Natural killer cell treated with Interleukin-12 subunit alpha and Interleukin-12 subunit beta and Interleukin-15 and Interleukin-18, amount 100 ng/mL, for 72 hours (primary cell): ENCODE data around the gene CERK. TPM values are rescaled to one million over a fixed set of nuclear protein-coding genes. Genes with fewer than 3 reads are reported as not detected.

Experiments
- ATAC-seq, 2 donors: fragments of 150-1000 bp; cut with Tn5 transposase in 1 of 2; sonication (Bioruptor Pico), chemical (Tn5 transposase) in 1 of 2; 2 replicates each; pipeline ENCODE4 v1.10.0; 2021
- DNase-seq: peaks from one replicate; pipeline ENCODE4 v3.0.0; 2022; ENCODE audit warnings: low spot score
- H3K27ac Mint-ChIP-seq, 2 donors: 1 replicate in 1 of 2; 2 replicates in 1 of 2; pipeline ENCODE4 v1.8.0; 2022; ENCODE audit warnings: mixed read lengths in 2 of 2, mild to moderate bottlenecking in 1 of 2, moderate library complexity in 1 of 2
- H3K27me3 Mint-ChIP-seq, 2 donors: 1 replicate in 1 of 2; 2 replicates in 1 of 2; pipeline ENCODE4 v1.8.0; 2022; ENCODE audit warnings: mixed read lengths in 2 of 2
- H3K36me3 Mint-ChIP-seq: one replicate; pipeline ENCODE4 v1.8.0; 2022; ENCODE audit warnings: mixed read lengths
- H3K4me1 Mint-ChIP-seq, 2 donors: 1 replicate in 1 of 2; 2 replicates in 1 of 2; pipeline ENCODE4 v1.8.0; 2022; ENCODE audit warnings: low read depth in 2 of 2, mixed read lengths in 2 of 2, mild to moderate bottlenecking in 1 of 2
- H3K4me3 Mint-ChIP-seq: one replicate; pipeline ENCODE4 v1.8.0; 2022; ENCODE audit warnings: mixed read lengths
- H3K9me3 Mint-ChIP-seq: 2 replicates; pipeline ENCODE4 v1.8.0; 2022; ENCODE audit warnings: mixed read lengths
- total RNA-seq, 2 donors: library from RNA; stranded (reverse); gene quantifications; one replicate each; pipeline ENCODE4 v1.2.3, GENCODE V29; 2022

Gene CERK
- total RNA-seq, 2 donors from 2014 or later = 38.1 to 55.8 TPM

DNA sequence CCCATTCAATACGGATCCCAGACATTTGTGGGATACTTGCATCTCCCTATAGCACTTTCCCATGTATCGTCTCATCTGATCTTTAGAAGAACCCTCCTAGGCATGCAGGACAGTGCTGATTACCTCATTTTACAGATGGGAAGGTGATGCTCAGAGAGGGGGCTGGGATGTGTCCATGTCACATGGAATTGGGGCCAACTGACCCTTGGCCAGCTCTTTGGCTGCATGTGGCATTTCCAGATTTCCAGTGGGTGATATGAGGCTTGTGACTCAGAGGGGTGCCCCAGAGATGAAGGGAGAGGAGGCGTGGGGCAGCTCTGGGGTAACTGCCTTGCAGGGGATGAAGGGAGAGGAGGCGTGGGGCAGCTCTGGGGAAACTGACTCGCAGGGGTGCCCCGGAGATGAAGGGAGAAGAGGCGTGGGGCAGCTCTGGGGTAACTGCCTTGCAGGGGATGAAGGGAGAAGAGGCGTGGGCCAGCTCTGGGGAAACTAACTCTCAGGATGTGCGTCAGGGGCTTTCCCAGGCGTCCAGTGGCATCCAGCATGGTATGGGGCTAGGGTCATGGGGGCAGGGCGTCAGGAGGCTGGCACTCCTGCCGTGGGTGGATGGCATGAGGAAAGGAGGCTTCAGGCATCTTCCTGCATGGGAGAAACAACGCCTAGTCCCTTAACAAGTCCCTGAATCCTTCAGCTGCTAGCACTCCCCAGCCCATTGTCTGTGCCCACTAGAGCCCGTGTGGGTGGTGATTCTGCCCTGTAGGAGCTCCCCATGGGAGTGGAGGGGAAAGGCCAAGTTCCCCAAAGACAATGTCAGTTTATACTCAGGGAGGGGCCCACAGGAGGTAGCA is 11.9 kb upstream of the CERK start:
- ATAC-seq (no peak), DNase-seq (no peak)
- Mint-ChIP-seq H3K4me3 (peak overlapping the region; percentile 53), H3K9me3 (no peaks in the 10 kb centered on the region), H3K27ac (peak overlapping the region; percentile 55 to 98), H3K36me3 (no peaks in the 10 kb centered on the region), H3K27me3 (no peaks in the 10 kb centered on the region), H3K4me1 (peaks cover 24 to 35% of the 10 kb centered on the region in 2 donors)

DNA sequence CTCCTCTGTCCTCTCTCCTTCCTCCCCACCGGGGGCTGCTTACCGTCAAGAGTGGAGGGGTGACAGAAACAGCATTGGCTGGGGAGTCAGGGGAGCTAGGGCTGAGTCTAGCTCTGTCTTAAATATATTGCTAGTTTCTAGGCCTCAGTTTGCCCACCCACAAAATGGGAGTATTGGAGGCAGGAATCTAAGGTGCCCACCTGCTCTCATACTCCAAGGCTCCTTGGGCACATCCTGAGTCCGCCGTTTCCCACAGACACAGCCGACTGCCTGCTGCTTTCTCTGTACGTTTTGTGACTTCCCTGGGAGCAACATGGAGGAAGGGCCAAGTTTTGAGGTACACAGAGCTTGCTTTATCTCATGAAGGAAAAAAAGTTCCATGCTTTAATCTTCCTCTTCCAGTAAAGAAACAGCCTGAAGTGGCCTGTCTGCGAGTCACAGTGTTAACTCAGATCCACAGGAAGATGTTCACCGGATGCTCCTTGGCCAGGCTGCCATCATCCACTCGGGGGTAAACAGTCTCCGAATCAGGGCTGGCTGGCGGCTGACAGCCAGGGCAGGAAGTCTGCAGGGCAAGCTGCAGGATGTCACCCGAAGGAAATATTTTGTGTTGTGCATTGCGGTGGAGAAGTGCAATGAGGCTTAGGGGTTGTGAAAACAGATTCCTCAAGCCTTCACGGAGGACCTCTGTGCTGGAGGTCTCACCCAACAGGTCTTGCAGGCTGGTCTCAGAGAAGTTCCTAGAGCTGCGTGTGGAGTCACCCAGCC is 11.0 kb upstream of the CERK start:
- peak; percentile 46 to 77 for ATAC-seq
- Mint-ChIP-seq H3K4me1 (peaks cover 21 to 29% of the 10 kb centered on the region in 2 donors), H3K27me3 (no peaks in the 10 kb centered on the region), H3K9me3 (no peaks in the 10 kb centered on the region), H3K4me3 (peak overlapping the region; percentile 53), H3K27ac (peak overlapping the region; percentile 55 to 98), H3K36me3 (no peaks in the 10 kb centered on the region)
- DNase-seq = peak; percentile 73

- DNase-seq (no peak), ATAC-seq (no peak)
- H3K27me3 Mint-ChIP-seq = no peaks in the 10 kb centered on the region
- no peak overlapping the region for H3K4me3 Mint-ChIP-seq
- no peaks in the 10 kb centered on the region for H3K36me3 Mint-ChIP-seq
- no peaks in the 10 kb centered on the region for H3K9me3 Mint-ChIP-seq
- peak overlapping the region in 1 of 2 donors; percentile 98 for H3K27ac Mint-ChIP-seq
- H3K4me1 Mint-ChIP-seq = peaks cover 18 to 25% of the 10 kb centered on the region in 2 donors
Observed at GRCh38 chr22:46748206-46748907, 10.3 kb upstream of the CERK start.

DNA sequence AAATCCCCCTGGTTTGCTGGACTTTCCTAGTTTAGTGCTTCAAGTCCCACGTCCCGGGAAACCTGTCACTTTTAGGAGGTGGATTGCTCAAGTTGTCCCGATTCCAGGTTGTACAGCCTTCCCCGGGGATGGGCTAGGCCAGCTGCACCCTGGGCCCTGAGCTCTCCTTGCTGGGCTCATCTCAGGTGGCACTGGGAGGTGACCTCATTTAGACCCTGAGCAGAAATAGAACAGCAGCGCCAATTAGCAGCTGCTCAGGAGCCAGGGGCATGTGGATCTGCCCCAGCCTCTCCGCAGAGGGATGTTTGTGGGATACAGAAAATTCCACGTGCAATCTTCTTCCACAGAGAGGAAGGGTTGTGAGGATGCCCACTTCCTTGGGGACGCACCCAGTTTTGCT is 9.6 kb upstream of the CERK start:
- DNase-seq = no peak
- H3K4me3 Mint-ChIP-seq = no peak overlapping the region
- H3K27me3 Mint-ChIP-seq = no peaks in the 10 kb centered on the region
- no peak for ATAC-seq
- H3K36me3 Mint-ChIP-seq = no peaks in the 10 kb centered on the region
- no peak overlapping the region for H3K27ac Mint-ChIP-seq
- H3K4me1 Mint-ChIP-seq = peaks cover 18 to 29% of the 10 kb centered on the region in 2 donors
- no peaks in the 10 kb centered on the region for H3K9me3 Mint-ChIP-seq

DNA sequence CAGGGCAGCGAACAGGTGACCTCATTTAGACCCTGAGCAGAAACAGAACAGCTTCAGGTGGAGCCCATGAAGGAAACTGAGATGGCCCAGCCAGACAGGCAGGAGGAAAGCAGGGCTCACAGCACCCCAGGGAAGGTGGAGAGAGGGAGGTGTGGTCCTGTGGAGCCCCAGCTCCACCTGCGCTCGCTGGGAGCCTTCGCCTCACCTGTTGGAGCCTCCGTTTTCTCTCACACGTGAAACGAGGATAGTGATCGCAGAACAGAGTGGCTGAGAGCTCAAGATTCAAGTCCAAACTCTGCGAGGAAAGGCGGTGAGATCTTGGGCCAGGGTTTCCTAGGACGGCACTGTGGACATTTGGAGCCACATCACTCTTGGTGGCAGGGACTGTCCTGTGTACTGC is 8.6 kb upstream of the CERK start:
- H3K4me3 Mint-ChIP-seq = no peak overlapping the region
- peaks cover 18 to 29% of the 10 kb centered on the region in 2 donors for H3K4me1 Mint-ChIP-seq
- peak overlapping the region in 1 of 2 donors; percentile 32 for H3K27ac Mint-ChIP-seq
- no peaks in the 10 kb centered on the region for H3K27me3 Mint-ChIP-seq
- H3K9me3 Mint-ChIP-seq = no peaks in the 10 kb centered on the region
- no peaks in the 10 kb centered on the region for H3K36me3 Mint-ChIP-seq
- ATAC-seq (no peak), DNase-seq (no peak)

DNA sequence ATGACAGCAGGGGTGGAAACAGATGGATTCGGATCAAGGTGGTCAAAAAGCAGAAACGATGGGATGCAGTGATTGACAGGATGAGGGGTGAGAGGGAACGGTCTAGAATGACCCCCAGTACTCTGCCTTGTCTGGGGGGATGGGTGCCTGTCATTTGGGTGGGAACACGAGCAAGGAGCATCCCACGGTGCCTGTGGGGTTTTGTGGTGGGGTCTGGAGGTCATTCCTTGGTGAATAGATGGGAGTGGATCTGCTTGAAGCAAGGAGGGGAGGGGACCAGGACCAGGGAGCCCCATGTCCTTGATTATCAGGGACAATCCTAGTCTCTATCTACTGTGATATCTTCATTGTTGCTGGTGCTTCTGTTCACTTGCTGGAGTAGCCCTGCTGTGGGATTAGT is 8.1 kb upstream of the CERK start:
- no peak for DNase-seq

GRCh38 chr22:46744581-46744980 is 6.5 kb upstream of the CERK start:
- no peaks in the 10 kb centered on the region for H3K27me3 Mint-ChIP-seq
- no peak overlapping the region for H3K27ac Mint-ChIP-seq
- H3K4me1 Mint-ChIP-seq = peaks cover 9 to 13% of the 10 kb centered on the region in 2 donors
- no peak for DNase-seq
- ATAC-seq = no peak
- H3K9me3 Mint-ChIP-seq = no peaks in the 10 kb centered on the region
- no peak overlapping the region for H3K4me3 Mint-ChIP-seq
- no peaks in the 10 kb centered on the region for H3K36me3 Mint-ChIP-seq

More for the DNA sequence above, 8.1 kb upstream of the CERK start:
- no peak overlapping the region for H3K4me3 Mint-ChIP-seq
- peaks cover 15 to 27% of the 10 kb centered on the region in 2 donors for H3K4me1 Mint-ChIP-seq
- H3K27ac Mint-ChIP-seq = peak overlapping the region in 1 of 2 donors; percentile 32
- H3K27me3 Mint-ChIP-seq = no peaks in the 10 kb centered on the region
- H3K36me3 Mint-ChIP-seq = no peaks in the 10 kb centered on the region
- H3K9me3 Mint-ChIP-seq = no peaks in the 10 kb centered on the region
- ATAC-seq = no peak

GRCh38 chr22:46742576-46743221 is 4.6 kb upstream of the CERK start:
- Mint-ChIP-seq H3K9me3 (no peaks in the 10 kb centered on the region), H3K27ac (no peak overlapping the region), H3K4me3 (no peak overlapping the region), H3K4me1 (peaks cover 8 to 11% of the 10 kb centered on the region in 2 donors), H3K27me3 (no peaks in the 10 kb centered on the region), H3K36me3 (no peaks in the 10 kb centered on the region)
- ATAC-seq (no peak), DNase-seq (no peak)

DNA sequence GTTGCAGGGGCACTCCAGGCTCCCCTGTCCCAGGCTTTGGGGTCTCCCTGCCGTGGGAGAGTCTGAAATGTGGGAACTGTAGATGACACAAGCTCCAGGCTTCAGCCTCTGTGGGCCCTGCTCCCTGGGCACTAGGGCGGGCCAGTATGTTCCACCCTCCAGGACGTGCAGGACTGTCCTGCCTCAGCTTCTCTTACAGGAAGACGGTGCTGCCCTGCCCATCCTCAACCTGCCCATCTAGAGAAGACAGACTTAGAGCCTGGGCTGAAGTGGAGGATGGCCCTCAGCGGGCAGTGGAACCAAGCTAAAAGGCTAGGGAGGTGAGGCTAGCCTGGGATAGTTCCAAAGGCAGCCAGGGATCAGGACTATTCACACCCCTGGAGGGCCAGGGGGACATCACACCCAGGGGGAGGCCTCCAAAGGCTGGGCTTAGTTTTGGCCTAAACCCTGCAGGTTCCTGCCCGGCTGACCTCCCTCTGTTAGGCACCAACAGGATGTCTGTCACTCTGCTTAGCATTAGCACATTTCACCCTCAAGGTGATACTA is 4.0 kb upstream of the CERK start:
- peaks cover 13 to 14% of the 10 kb centered on the region in 2 donors for H3K4me1 Mint-ChIP-seq

GRCh38 chr22:46740910-46741780 is 3.1 kb upstream of the CERK start:
- H3K9me3 Mint-ChIP-seq = no peaks in the 10 kb centered on the region
- peaks cover 19 to 20% of the 10 kb centered on the region in 2 donors for H3K4me1 Mint-ChIP-seq
- ATAC-seq (no peak), DNase-seq (no peak)
- no peak overlapping the region for H3K27ac Mint-ChIP-seq
- no peaks in the 10 kb centered on the region for H3K36me3 Mint-ChIP-seq
- H3K4me3 Mint-ChIP-seq = no peak overlapping the region
- H3K27me3 Mint-ChIP-seq = no peaks in the 10 kb centered on the region

More for the DNA sequence above, 4.0 kb upstream of the CERK start:
- H3K27ac Mint-ChIP-seq = no peak overlapping the region
- no peaks in the 10 kb centered on the region for H3K36me3 Mint-ChIP-seq
- H3K9me3 Mint-ChIP-seq = no peaks in the 10 kb centered on the region
- no peaks in the 10 kb centered on the region for H3K27me3 Mint-ChIP-seq
- DNase-seq (no peak), ATAC-seq (no peak)
- no peak overlapping the region for H3K4me3 Mint-ChIP-seq

DNA sequence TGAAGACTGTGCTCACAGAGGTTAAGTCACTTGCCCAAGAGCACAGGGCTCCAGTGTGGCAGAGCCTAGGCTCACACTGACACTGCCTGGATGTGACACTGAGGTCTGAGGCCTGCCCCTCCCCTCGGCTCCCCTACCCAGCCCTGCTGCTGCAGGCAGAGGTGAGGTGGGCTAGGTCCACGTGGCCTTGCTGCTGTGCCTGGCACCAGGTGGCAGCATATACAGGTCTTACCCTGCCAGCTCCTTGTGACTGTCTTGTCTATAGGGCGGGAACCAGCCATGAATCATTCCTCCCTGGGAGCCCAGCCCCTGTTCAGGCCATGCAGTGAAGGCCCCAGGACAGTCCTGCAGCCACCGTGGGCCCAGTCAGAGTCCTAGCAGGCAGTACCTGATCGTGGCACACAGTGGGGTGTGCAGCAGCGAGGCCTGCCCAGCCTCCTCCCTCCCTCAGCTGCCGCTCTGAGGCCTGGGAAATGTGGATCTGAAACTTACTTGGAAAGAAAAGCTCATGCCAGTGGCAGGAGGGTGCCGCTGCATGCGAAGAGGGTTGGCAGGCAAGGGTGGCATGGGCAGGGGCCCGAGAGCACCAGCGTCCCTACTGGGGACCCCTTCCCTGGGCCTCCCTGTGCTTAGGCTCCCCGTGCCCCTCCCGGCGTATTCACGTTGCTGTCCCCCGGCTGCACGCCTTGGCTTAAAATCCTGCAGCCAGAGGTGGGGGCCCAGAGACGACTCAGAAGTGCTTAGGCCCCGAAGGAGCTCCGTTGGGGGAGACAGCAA is 1.2 kb upstream of the CERK start:
- Mint-ChIP-seq H3K4me1 (peaks cover 31 to 37% of the 10 kb centered on the region in 2 donors), H3K27me3 (no peaks in the 10 kb centered on the region), H3K9me3 (no peaks in the 10 kb centered on the region), H3K4me3 (peak overlapping the region; percentile 75), H3K27ac (peak overlapping the region in 1 of 2 donors; percentile 59), H3K36me3 (no peaks in the 10 kb centered on the region)
- no peak for DNase-seq
- peak; percentile 4 to 43 for ATAC-seq

DNA sequence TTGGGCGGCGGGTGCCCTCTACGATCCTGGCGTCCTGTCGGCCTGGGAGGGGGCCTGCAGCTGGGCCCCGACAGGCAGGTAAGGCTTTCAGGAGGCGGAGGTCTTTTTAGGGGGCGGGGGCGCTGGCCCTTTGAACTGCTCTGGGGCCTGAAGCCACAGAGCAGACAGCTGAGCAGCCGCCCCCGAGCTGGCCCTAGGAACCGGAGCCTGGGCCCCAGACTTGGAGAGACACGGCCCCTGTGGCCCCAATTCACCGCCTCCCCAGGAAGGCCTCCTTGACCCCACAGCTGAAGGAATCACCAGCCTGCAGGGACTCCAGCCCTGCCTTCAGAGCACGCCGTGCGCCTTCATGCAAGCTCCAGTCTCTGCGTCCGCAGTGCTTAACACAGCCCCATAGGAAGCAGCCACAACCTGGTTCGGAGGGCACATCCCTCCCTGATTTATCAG is 618 bp upstream of the CERK start:
- no peaks in the 10 kb centered on the region for H3K27me3 Mint-ChIP-seq
- peak overlapping the region in 1 of 2 donors; percentile 59 for H3K27ac Mint-ChIP-seq
- no peaks in the 10 kb centered on the region for H3K36me3 Mint-ChIP-seq
- ATAC-seq (peak in 1 of 2 donors; percentile 0), DNase-seq (no peak)
- peak overlapping the region; percentile 75 for H3K4me3 Mint-ChIP-seq
- peaks cover 33 to 40% of the 10 kb centered on the region in 2 donors for H3K4me1 Mint-ChIP-seq
- H3K9me3 Mint-ChIP-seq = no peaks in the 10 kb centered on the region
